Ovary (tissue), 9 donors: ENCODE results near the gene NR4A3. TPM values are rescaled to one million over a fixed set of nuclear protein-coding genes. Genes with fewer than 3 reads are reported as not detected.

Experiments used
- DNase-seq, 5 donors: peaks; one replicate each; pipeline ENCODE4 v3.0.0-alpha.2; 2019 to 2020
- H3K27ac ChIP-seq, 2 donors: fragments of 200-600 bp; one replicate each; pipeline versions ENCODE4 v1.5.1 to v1.8.0; 2019 to 2022
- H3K27me3 ChIP-seq: fragments of 200-600 bp; one replicate; pipeline ENCODE4 v1.8.0; 2022
- H3K36me3 ChIP-seq: fragments of 200-600 bp; sonication (generic); one replicate; pipeline ENCODE4 v1.5.1; 2019
- H3K4me1 ChIP-seq: one replicate; pipeline ENCODE4 v1.8.1; 2013; ENCODE audit warnings: mild to moderate bottlenecking, moderate library complexity; ENCODE audit not compliant: insufficient read depth
- H3K4me3 ChIP-seq: fragments of 200-600 bp; sonication (generic); one replicate; pipeline ENCODE4 v1.5.1; 2017
- H3K9me3 ChIP-seq, 2 donors: fragments of 200-600 bp in 1 of 2; sonication (generic) in 1 of 2; one replicate each; pipeline versions ENCODE4 v1.5.1 to v1.8.1; 2013 to 2019; ENCODE audit warnings: mild to moderate bottlenecking in 1 of 2, moderate library complexity in 1 of 2
- CTCF ChIP-seq, 3 donors: fragments of 450-650 bp in 2 of 3; fragments of 200-600 bp in 1 of 3; IDR thresholded peaks; one replicate each; pipeline versions ENCODE4 v1.5.1 to v1.8.0; 2016 to 2022; ENCODE audit warnings: antibody characterized with exemption in 3 of 3, mild to moderate bottlenecking in 1 of 3
- EP300 ChIP-seq: sonication (generic); formaldehyde crosslinking; IDR thresholded peaks from one replicate; pipeline ENCODE4 v1.6.1; 2017; ENCODE audit warnings: antibody characterized with exemption
- POLR2A ChIP-seq: fragments of 450-650 bp; IDR thresholded peaks from one replicate; pipeline ENCODE4 v1.6.1; 2017; ENCODE audit warnings: antibody characterized with exemption, mild to moderate bottlenecking, moderate library complexity
- WGBS, 3 donors: extraction: QIAGEN DNeasy Blood & Tissue Kit in 1 of 3; methylation state at CpG; one replicate each; pipeline versions ENCODE4 v1.1.5 to v1.1.7; 2013 to 2017; 5-methylcytosine and 5-hydroxymethylcytosine counted together
- intact Hi-C, 4 donors: fragments of 100-400 bp; cut with DNase I; formaldehyde crosslinking; loops; one replicate each; pipeline versions ENCODE4 v1.11.0 to v1.15.1; 2022 to 2023
- polyA plus RNA-seq, 2 donors: library from polyadenylated mRNA; stranded (reverse); fragments of 200-250 nt in 1 of 2; fragments of 350-450 nt in 1 of 2; fragmentation: Illumina TruSeq in 1 of 2; extraction: RNeasy Lipid Tissue Mini Kit (QIAGEN cat#74804) in 1 of 2; gene quantifications; one replicate each; pipeline ENCODE4 v1.2.3, GENCODE V29; 2013 to 2014
- total RNA-seq, 7 donors: library from RNA; depleted of rRNA in 2 of 7; stranded (reverse); fragments of >200 nt in 2 of 7; fragmentation: NEBNext Ultra II Directional in 3 of 7; extraction: Animal tissue kit (Norgen Biotek cat#: 25700) in 3 of 7; gene quantifications; one replicate each; pipeline versions ENCODE4 v1.1.0 to v1.2.4, GENCODE V29; 2016 to 2023
- donor health status: DM: no; HTN: no; CAD: no; lungs with moderate emphysema.
- donor health status: DM: no; HTN: no; CAD: no.
- donor health status: Bipolar disorder and iron deficiency.
- donor health status: DM: yes; HTN: yes; CAD: no.
- donor health status: DM: no; HTN: no; CAD: no.
- donor health status: DM: yes; HTN: yes; CAD: no.

The NR4A3 gene
- total and polyA plus RNA-seq, 9 donors, result 2.8 to 177 (median 29.2) TPM

- H3K9me3 ChIP-seq, result no peaks in the 10 kb centered on the region
- no peak for DNase-seq
- no peak overlapping the region for H3K4me3 ChIP-seq
- TF ChIP-seq CTCF (IDR thresholded peaks at IDR 0.05) (no peak), POLR2A (no peak), EP300 (no peak)
- no peaks in the 10 kb centered on the region for H3K36me3 ChIP-seq
- WGBS, 3 donors, result 97 to 99% (median 99%) methylated on average over 7 of the region's 7 CpGs
- H3K4me1 ChIP-seq, result peaks cover 1% of the 10 kb centered on the region
- H3K27me3 ChIP-seq, result no peaks in the 10 kb centered on the region
- no peak overlapping the region for H3K27ac ChIP-seq
- intact Hi-C loops, result no loop called here
Measured at GRCh38 chr9:99911600-99911999, 89.9 kb downstream of the NR4A3 start.

Other genes starting within 250 kb of the NR4A3 start
- 10 to 100 TPM; 27.9 to 43.1 (median 33.9) TPM for gene STX17, start 84.8 kb downstream of the NR4A3 start, total RNA-seq
- 10 to 100 TPM in 1 of 2 donors, 1 to 10 TPM in 1; 7.7 to 17.4 TPM for gene STX17, start 84.8 kb downstream of the NR4A3 start, polyA plus RNA-seq